ENCODE results near the gene TRIM26.

- TF ChIP-seq, protein P1, sequence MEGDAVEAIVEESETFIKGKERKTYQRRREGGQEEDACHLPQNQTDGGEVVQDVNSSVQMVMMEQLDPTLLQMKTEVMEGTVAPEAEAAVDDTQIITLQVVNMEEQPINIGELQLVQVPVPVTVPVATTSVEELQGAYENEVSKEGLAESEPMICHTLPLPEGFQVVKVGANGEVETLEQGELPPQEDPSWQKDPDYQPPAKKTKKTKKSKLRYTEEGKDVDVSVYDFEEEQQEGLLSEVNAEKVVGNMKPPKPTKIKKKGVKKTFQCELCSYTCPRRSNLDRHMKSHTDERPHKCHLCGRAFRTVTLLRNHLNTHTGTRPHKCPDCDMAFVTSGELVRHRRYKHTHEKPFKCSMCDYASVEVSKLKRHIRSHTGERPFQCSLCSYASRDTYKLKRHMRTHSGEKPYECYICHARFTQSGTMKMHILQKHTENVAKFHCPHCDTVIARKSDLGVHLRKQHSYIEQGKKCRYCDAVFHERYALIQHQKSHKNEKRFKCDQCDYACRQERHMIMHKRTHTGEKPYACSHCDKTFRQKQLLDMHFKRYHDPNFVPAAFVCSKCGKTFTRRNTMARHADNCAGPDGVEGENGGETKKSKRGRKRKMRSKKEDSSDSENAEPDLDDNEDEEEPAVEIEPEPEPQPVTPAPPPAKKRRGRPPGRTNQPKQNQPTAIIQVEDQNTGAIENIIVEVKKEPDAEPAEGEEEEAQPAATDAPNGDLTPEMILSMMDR (conservative IDR thresholded peaks at IDR 0.05; ENCODE audit: low read depth in 2 of 2): no peak
- no peak for TF ChIP-seq POLR2AphosphoS5 (IDR thresholded peaks at IDR 0.05; ENCODE audit: low read depth)
Observed at GRCh38 chr6:30213667-30213956, 406 bp upstream of the TRIM26 start.

Data from GM23338 (cell line).